Progenitor cell of endocrine pancreas (in vitro differentiated cells): ENCODE data around the gene CD81. TPM values are rescaled to one million over a fixed set of nuclear protein-coding genes. Genes with fewer than 3 reads are reported as not detected.

Experiments used
- DNase-seq: peaks from one replicate; pipeline ENCODE4 v3.0.0; 2021; ENCODE audit warnings: low spot score; ENCODE audit not compliant: unreplicated experiment
- H3K27ac Mint-ChIP-seq: 2 replicates; pipeline ENCODE4 v1.8.0; 2021; ENCODE audit warnings: mild to moderate bottlenecking, moderate library complexity, mixed read lengths
- H3K27me3 Mint-ChIP-seq: 2 replicates; pipeline ENCODE4 v1.8.0; 2021; ENCODE audit warnings: mixed read lengths
- H3K36me3 Mint-ChIP-seq: 2 replicates; pipeline ENCODE4 v1.8.0; 2022; ENCODE audit warnings: mixed read lengths; ENCODE audit not compliant: insufficient read depth
- H3K4me1 Mint-ChIP-seq: 2 replicates; pipeline ENCODE4 v1.8.0; 2021; ENCODE audit warnings: low read depth, mixed read lengths
- H3K4me3 Mint-ChIP-seq: 2 replicates; pipeline ENCODE4 v1.8.0; 2021; ENCODE audit warnings: low read depth, mild to moderate bottlenecking, moderate library complexity, mixed read lengths
- H3K9me3 Mint-ChIP-seq: 2 replicates; pipeline ENCODE4 v1.8.0; 2021; ENCODE audit warnings: low read depth, mixed read lengths
- total RNA-seq: library from RNA; stranded (reverse); gene quantifications from 2 replicates; pipeline ENCODE4 v1.2.1, GENCODE V29; 2021
- TF ChIP-seq, protein P1 (sequence below): fragments of 200-600 bp; sonication (generic); IDR thresholded peaks from one replicate; pipeline ENCODE4 v1.5.0; 2021; ENCODE audit warnings: antibody characterized with exemption, mild to moderate bottlenecking; ENCODE audit not compliant: unreplicated experiment

Gene CD81
- total RNA-seq, 1 donor from 2014 or later: 166 TPM

GRCh38 chr11:2436013-2436520 lies 59.0 kb downstream of the CD81 start:
- Mint-ChIP-seq H3K27ac (no peak overlapping the region), H3K27me3 (peaks cover 44% of the 10 kb centered on the region), H3K9me3 (peaks cover 3% of the 10 kb centered on the region), H3K4me3 (no peak overlapping the region), H3K4me1 (no peaks in the 10 kb centered on the region), H3K36me3 (no peaks in the 10 kb centered on the region)
- TF ChIP-seq, protein P1, sequence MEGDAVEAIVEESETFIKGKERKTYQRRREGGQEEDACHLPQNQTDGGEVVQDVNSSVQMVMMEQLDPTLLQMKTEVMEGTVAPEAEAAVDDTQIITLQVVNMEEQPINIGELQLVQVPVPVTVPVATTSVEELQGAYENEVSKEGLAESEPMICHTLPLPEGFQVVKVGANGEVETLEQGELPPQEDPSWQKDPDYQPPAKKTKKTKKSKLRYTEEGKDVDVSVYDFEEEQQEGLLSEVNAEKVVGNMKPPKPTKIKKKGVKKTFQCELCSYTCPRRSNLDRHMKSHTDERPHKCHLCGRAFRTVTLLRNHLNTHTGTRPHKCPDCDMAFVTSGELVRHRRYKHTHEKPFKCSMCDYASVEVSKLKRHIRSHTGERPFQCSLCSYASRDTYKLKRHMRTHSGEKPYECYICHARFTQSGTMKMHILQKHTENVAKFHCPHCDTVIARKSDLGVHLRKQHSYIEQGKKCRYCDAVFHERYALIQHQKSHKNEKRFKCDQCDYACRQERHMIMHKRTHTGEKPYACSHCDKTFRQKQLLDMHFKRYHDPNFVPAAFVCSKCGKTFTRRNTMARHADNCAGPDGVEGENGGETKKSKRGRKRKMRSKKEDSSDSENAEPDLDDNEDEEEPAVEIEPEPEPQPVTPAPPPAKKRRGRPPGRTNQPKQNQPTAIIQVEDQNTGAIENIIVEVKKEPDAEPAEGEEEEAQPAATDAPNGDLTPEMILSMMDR: no peak
- no peak for DNase-seq

GRCh38 chr11:2436521-2437031 lies 59.5 kb downstream of the CD81 start:
- H3K27me3 Mint-ChIP-seq: peaks cover 45% of the 10 kb centered on the region
- TF ChIP-seq, protein P1: no peak
- no peak for DNase-seq
- H3K36me3 Mint-ChIP-seq: no peaks in the 10 kb centered on the region
- H3K9me3 Mint-ChIP-seq: peaks cover 3% of the 10 kb centered on the region
- H3K27ac Mint-ChIP-seq: no peak overlapping the region
- no peaks in the 10 kb centered on the region for H3K4me1 Mint-ChIP-seq
- no peak overlapping the region for H3K4me3 Mint-ChIP-seq

GRCh38 chr11:2437516-2437915 lies 60.4 kb downstream of the CD81 start:
- peaks cover 52% of the 10 kb centered on the region for H3K27me3 Mint-ChIP-seq
- H3K4me3 Mint-ChIP-seq: no peak overlapping the region
- no peak overlapping the region for H3K27ac Mint-ChIP-seq
- no peaks in the 10 kb centered on the region for H3K36me3 Mint-ChIP-seq
- no peaks in the 10 kb centered on the region for H3K4me1 Mint-ChIP-seq
- H3K9me3 Mint-ChIP-seq: peaks cover 3% of the 10 kb centered on the region
- TF ChIP-seq, protein P1: no peak
- DNase-seq: no peak

GRCh38 chr11:2439820-2440219 lies 62.7 kb downstream of the CD81 start:
- H3K27me3 Mint-ChIP-seq: peaks cover 63% of the 10 kb centered on the region
- TF ChIP-seq, protein P1: no peak
- H3K4me1 Mint-ChIP-seq: no peaks in the 10 kb centered on the region
- H3K36me3 Mint-ChIP-seq: no peaks in the 10 kb centered on the region
- DNase-seq: no peak
- peaks cover 3% of the 10 kb centered on the region for H3K9me3 Mint-ChIP-seq
- H3K4me3 Mint-ChIP-seq: no peak overlapping the region
- no peak overlapping the region for H3K27ac Mint-ChIP-seq

- H3K4me3 Mint-ChIP-seq: no peak overlapping the region
These were observed 63.5 kb downstream of the CD81 start for GRCh38 chr11:2440646-2441045.

More at GRCh38 chr11:2440646-2441045, 63.5 kb downstream of the CD81 start:
- TF ChIP-seq, protein P1: no peak
- peaks cover 3% of the 10 kb centered on the region for H3K9me3 Mint-ChIP-seq
- peaks cover 2% of the 10 kb centered on the region for H3K4me1 Mint-ChIP-seq
- H3K27me3 Mint-ChIP-seq: peaks cover 67% of the 10 kb centered on the region
- DNase-seq: no peak
- no peaks in the 10 kb centered on the region for H3K36me3 Mint-ChIP-seq
- no peak overlapping the region for H3K27ac Mint-ChIP-seq
